Colonic mucosa (tissue), 4 donors: ENCODE results near the gene MT1F. TPM values are rescaled to one million over a fixed set of nuclear protein-coding genes. Genes with fewer than 3 reads are reported as not detected.

Experiments used
- DNase-seq: peaks from one replicate; pipeline ENCODE4 v3.0.0-alpha.2; 2020
- H3K27ac ChIP-seq: fragments of 200-600 bp; one replicate; pipeline ENCODE4 v1.8.0; 2021
- H3K27me3 ChIP-seq: fragments of 200-600 bp; one replicate; pipeline ENCODE4 v1.8.0; 2021
- H3K36me3 ChIP-seq: fragments of 200-600 bp; one replicate; pipeline ENCODE4 v1.8.0; 2021
- H3K4me1 ChIP-seq: fragments of 200-600 bp; one replicate; pipeline ENCODE4 v1.8.0; 2021; ENCODE audit warnings: mild to moderate bottlenecking
- H3K4me3 ChIP-seq: fragments of 200-600 bp; one replicate; pipeline ENCODE4 v1.8.0; 2021
- H3K9ac ChIP-seq, 2 donors: one replicate each; pipeline ENCODE4 v1.7.0; 2013; ENCODE audit warnings: control low read depth in 2 of 2, low read depth in 2 of 2, low read length in 2 of 2
- H3K9me3 ChIP-seq: fragments of 200-600 bp; one replicate; pipeline ENCODE4 v1.8.0; 2021
- CTCF ChIP-seq: fragments of 200-600 bp; IDR thresholded peaks from one replicate; pipeline ENCODE4 v1.8.0; 2022; ENCODE audit warnings: antibody characterized with exemption, mild to moderate bottlenecking
- intact Hi-C: fragments of 100-400 bp; cut with DNase I; formaldehyde crosslinking; loops from one replicate; pipeline ENCODE4 v1.14.1; 2022
- total RNA-seq, 2 donors: library from RNA; stranded (reverse); fragmentation: NEBNext Ultra II Directional in 1 of 2; extraction: Animal tissue kit (Norgen Biotek cat#: 25700) in 1 of 2; gene quantifications; one replicate each; pipeline ENCODE4 v1.2.1, GENCODE V29; 2021
- donor health status: healthy.
- donor health status: DM: no; HTN: no; CAD: no.
- donor health status: DM: no; HTN: no; CAD: no.

The MT1F gene
- total RNA-seq, 2 donors from 2014 or later, result 35.5 to 40.0 TPM

GRCh38 chr16:56610017-56610608 lies 47.6 kb upstream of the MT1F start:
- Histone ChIP-seq H3K9me3 (no peaks in the 10 kb centered on the region), H3K9ac (peak overlapping the region in 1 of 2 donors; percentile 94), H3K36me3 (no peaks in the 10 kb centered on the region), H3K4me1 (peaks cover 11% of the 10 kb centered on the region), H3K27ac (peak overlapping the region; percentile 88), H3K4me3 (peak overlapping the region; percentile 54), H3K27me3 (no peaks in the 10 kb centered on the region)
- TF ChIP-seq CTCF, result no peak
- intact Hi-C loops, result no loop called here
- DNase-seq, result peak; percentile 61

- no peaks in the 10 kb centered on the region for H3K27me3 ChIP-seq
- H3K4me3 ChIP-seq, result peak overlapping the region; percentile 54
- peak overlapping the region in 1 of 2 donors; percentile 94 for H3K9ac ChIP-seq
- intact Hi-C loops, result no loop called here
- peak overlapping the region; percentile 88 for H3K27ac ChIP-seq
- peaks cover 11% of the 10 kb centered on the region for H3K4me1 ChIP-seq
- TF ChIP-seq CTCF, result no peak
- no peak for DNase-seq
- H3K9me3 ChIP-seq, result no peaks in the 10 kb centered on the region
- no peaks in the 10 kb centered on the region for H3K36me3 ChIP-seq
Measured at GRCh38 chr16:56610609-56611111, 47.1 kb upstream of the MT1F start.

- intact Hi-C loops, result no loop called here
- Histone ChIP-seq H3K36me3 (no peaks in the 10 kb centered on the region), H3K4me1 (peaks cover 11% of the 10 kb centered on the region), H3K9ac (peak overlapping the region; percentile 29 to 41), H3K4me3 (no peak overlapping the region), H3K27me3 (no peaks in the 10 kb centered on the region), H3K9me3 (no peaks in the 10 kb centered on the region), H3K27ac (peak overlapping the region; percentile 88)
- peak; percentile 28 for DNase-seq
- TF ChIP-seq CTCF, result no peak
Measured at GRCh38 chr16:56611281-56611833, 46.4 kb upstream of the MT1F start.

- Histone ChIP-seq H3K27ac (no peak overlapping the region), H3K4me3 (no peak overlapping the region), H3K9me3 (no peaks in the 10 kb centered on the region), H3K36me3 (no peaks in the 10 kb centered on the region), H3K4me1 (peaks cover 17% of the 10 kb centered on the region), H3K27me3 (no peaks in the 10 kb centered on the region), H3K9ac (no peak overlapping the region)
- intact Hi-C loops, result no loop called here
- TF ChIP-seq CTCF, result no peak
- no peak for DNase-seq
Measured at GRCh38 chr16:56613706-56614105, 44.1 kb upstream of the MT1F start.

- Histone ChIP-seq H3K36me3 (no peaks in the 10 kb centered on the region), H3K9ac (no peak overlapping the region), H3K27ac (no peak overlapping the region), H3K4me3 (no peak overlapping the region), H3K9me3 (no peaks in the 10 kb centered on the region), H3K27me3 (no peaks in the 10 kb centered on the region), H3K4me1 (peaks cover 17% of the 10 kb centered on the region)
- intact Hi-C loops, result no loop called here
- no peak for DNase-seq
- no peak for TF ChIP-seq CTCF
Measured at GRCh38 chr16:56614549-56614991, 43.2 kb upstream of the MT1F start.
